ENCODE results near the gene XAB2. TPM values are rescaled to one million over a fixed set of nuclear protein-coding genes. Genes with fewer than 3 reads are reported as not detected.

Gene XAB2
- total RNA-seq, 1 donor from 2014 or later, result 42.3 TPM

DNA sequence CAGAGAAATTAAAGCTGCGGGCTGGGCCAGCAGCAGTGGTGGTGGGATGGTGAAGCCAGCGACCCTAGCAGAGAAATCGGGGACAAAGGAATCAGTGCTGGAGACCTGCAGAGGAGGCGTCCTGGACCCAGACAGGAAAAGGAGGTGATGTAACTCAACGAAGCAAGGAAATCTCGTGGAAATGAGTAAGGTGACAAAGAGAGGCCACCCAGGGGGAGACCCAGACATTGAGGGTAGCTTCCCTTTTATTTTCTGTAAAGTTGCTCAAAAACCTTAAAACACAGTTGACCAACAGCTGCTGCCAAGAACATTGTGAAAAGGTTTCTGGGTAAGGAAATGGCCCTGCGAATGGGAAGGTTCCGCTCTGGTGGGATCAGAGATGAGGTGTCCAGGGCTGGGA, 26.2 kb upstream of the XAB2 start:
- Histone ChIP-seq H3K4me3 (no peak overlapping the region), H3K4me1 (peaks cover 11% of the 10 kb centered on the region), H3K27ac (peak overlapping the region; percentile 79), H3K9me3 (no peaks in the 10 kb centered on the region), H3K27me3 (no peaks in the 10 kb centered on the region), H3K36me3 (no peaks in the 10 kb centered on the region)
- TF ChIP-seq, protein P1, sequence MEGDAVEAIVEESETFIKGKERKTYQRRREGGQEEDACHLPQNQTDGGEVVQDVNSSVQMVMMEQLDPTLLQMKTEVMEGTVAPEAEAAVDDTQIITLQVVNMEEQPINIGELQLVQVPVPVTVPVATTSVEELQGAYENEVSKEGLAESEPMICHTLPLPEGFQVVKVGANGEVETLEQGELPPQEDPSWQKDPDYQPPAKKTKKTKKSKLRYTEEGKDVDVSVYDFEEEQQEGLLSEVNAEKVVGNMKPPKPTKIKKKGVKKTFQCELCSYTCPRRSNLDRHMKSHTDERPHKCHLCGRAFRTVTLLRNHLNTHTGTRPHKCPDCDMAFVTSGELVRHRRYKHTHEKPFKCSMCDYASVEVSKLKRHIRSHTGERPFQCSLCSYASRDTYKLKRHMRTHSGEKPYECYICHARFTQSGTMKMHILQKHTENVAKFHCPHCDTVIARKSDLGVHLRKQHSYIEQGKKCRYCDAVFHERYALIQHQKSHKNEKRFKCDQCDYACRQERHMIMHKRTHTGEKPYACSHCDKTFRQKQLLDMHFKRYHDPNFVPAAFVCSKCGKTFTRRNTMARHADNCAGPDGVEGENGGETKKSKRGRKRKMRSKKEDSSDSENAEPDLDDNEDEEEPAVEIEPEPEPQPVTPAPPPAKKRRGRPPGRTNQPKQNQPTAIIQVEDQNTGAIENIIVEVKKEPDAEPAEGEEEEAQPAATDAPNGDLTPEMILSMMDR (IDR thresholded peaks at IDR 0.05), result no peak
- intact Hi-C loops (cut with DNase I), result no loop called here
- ATAC-seq, result peak; percentile 49
- no peak for DNase-seq

DNA sequence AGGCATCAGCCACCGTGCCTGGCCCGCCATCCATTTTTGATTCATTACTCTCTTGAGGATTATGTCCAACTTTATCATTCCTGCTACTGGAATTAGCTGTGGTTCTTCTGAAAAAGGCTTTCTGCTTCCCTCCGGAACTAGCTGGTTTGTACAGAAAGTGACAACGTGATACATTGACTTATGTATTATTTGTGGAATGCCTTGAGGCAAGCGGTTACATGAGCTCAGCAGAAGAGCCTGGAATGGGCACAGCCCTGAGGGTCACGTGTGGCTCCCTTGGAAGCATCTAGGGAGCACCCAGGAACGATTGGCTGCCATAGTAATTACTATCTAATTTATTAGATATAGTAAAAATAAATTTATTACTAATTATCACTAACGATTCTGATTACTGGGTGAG, 25.1 kb upstream of the XAB2 start:
- Histone ChIP-seq H3K36me3 (no peaks in the 10 kb centered on the region), H3K4me3 (no peak overlapping the region), H3K9me3 (no peaks in the 10 kb centered on the region), H3K4me1 (peaks cover 11% of the 10 kb centered on the region), H3K27me3 (no peaks in the 10 kb centered on the region), H3K27ac (no peak overlapping the region)
- TF ChIP-seq, protein P1 (IDR thresholded peaks at IDR 0.05), result no peak
- intact Hi-C loops (cut with DNase I), result no loop called here
- ATAC-seq (no peak), DNase-seq (no peak)

DNA sequence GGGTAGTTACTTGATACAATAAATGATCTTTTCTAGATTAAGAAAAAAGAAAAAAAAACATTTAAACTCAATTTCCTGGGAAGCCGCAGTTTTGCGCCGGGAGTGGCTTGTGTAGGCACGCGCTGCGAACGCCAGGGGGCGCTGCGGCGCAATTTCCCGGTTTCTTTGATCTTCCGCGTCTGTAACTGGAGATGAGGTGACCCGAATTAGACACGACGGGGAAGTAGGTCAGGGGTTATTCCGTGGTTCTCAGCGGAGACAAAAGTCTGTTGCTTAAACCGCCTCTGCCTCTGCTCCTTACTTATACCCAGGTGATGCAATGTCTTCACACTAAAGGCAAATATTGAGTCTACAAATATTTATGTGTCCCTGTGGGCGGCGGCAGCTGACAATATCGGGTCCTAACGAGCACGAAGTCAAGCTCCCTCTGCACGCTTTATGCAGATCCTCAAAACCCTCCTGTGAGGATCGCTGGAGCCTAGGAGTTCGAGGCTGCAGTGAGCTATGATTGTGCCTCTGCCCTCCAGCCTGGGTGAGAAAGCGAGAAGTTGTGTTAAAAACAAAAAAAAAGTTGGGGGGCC, 22.8 kb upstream of the XAB2 start:
- no peaks in the 10 kb centered on the region for H3K27me3 ChIP-seq
- H3K27ac ChIP-seq, result no peak overlapping the region
- intact Hi-C loops (cut with DNase I), result no loop called here
- peak overlapping the region; percentile 33 for H3K4me3 ChIP-seq
- TF ChIP-seq, protein P1 (IDR thresholded peaks at IDR 0.05), result peak; percentile 98
- H3K4me1 ChIP-seq, result peaks cover 4% of the 10 kb centered on the region
- peak; percentile 93 for DNase-seq
- no peaks in the 10 kb centered on the region for H3K9me3 ChIP-seq
- no peaks in the 10 kb centered on the region for H3K36me3 ChIP-seq
- peak; percentile 88 for ATAC-seq

DNA sequence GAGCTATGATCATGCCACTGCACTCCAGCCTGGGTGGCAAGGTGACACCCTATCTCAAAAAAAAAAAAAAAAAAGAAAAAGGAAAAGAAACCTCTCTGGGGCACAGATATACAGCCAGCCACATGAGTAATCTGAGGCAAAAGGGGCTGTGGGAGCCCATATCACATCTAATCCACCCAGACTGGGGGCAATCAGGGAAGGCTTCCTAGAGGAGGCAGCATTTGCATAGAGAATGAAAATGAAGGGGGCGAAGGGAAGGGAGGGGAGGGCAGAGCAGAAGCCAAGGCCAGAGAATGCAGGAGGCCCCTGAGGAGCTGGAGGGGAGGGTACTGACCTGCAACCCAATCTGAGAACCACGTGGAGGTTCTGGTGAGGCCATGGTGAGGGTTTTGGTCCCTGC, 20.8 kb upstream of the XAB2 start:
- Histone ChIP-seq H3K9me3 (no peaks in the 10 kb centered on the region), H3K27ac (no peak overlapping the region), H3K4me1 (peaks cover 4% of the 10 kb centered on the region), H3K36me3 (peaks cover 2% of the 10 kb centered on the region), H3K27me3 (no peaks in the 10 kb centered on the region), H3K4me3 (no peak overlapping the region)
- intact Hi-C loops (cut with DNase I), result no loop called here
- TF ChIP-seq, protein P1 (IDR thresholded peaks at IDR 0.05), result no peak
- DNase-seq, result no peak
- ATAC-seq, result no peak

DNA sequence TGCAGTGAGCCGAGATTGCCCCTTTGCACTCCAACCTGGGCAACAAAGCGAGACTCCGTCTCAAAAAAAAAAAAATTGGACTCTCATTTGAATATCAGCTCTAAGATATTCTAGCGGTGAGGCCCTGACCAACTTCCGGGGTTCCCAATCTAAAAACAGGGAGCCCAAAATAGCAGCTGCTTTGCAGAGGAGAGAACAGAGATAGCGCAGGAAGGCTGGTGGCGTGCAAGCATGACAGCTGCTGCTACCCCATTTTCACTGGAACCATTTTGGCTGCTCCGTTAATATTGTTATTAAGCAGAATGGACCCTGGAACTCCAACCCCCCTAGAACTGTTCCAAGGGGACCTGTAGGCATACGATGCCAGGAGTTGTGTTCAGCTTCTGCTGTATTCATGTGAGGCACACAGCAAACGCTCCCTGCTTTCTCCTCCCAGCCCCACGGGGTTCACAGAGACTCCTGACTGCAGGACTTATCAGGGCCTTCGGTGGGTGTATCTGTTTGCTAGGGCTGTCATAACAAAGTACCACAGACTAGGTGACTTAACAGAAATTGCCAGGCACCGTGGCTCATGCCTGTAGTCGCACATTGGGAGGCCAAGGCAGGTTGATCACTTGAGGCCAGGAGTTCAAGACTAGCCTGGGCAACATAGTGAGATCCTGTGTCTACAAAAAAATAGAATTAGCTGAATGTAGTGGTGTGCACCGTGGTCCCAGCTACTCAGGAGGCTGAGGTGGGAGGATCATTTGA, 19.1 kb upstream of the XAB2 start:
- Histone ChIP-seq H3K36me3 (peaks cover 10% of the 10 kb centered on the region), H3K4me3 (no peak overlapping the region), H3K4me1 (peaks cover 4% of the 10 kb centered on the region), H3K27ac (no peak overlapping the region), H3K9me3 (no peaks in the 10 kb centered on the region), H3K27me3 (no peaks in the 10 kb centered on the region)
- ATAC-seq (no peak), DNase-seq (no peak)
- TF ChIP-seq, protein P1 (IDR thresholded peaks at IDR 0.05), result no peak
- intact Hi-C loops (cut with DNase I), result no loop called here

Measured in upper lobe of right lung (tissue), 1 donor.